Measurements from ENCODE around the gene MED13L. TPM values are rescaled to one million over a fixed set of nuclear protein-coding genes. Genes with fewer than 3 reads are reported as not detected.

MED13L gene
- total and polyA plus RNA-seq, 3 donors from 2014 or later: 56.4 to 173 (median 133) TPM

GRCh38 chr12:116280595-116281290 lies 3.2 kb upstream of the MED13L start:
- WGBS, 2 donors: 80 to 83% methylated on average over 5 of the region's 5 CpGs
- no peak for DNase-seq
- no peak for TF ChIP-seq CTCF (IDR thresholded peaks at IDR 0.05)
- TF ChIP-seq POLR2A (IDR thresholded peaks at IDR 0.05): no peak

GRCh38 chr12:116278667-116279066 lies 1.2 kb upstream of the MED13L start:
- intact Hi-C loops (cut with DNase I; ENCODE audit: low total_unique reads): no loop called here
- H3K36me3 ChIP-seq (ENCODE audit: low read depth, missing control alignments): no peaks in the 10 kb centered on the region
- H3K27ac ChIP-seq: peak overlapping the region in 1 of 2 donors; percentile 98
- H3K9me3 ChIP-seq: no peaks in the 10 kb centered on the region
- H3K4me1 ChIP-seq: peaks cover 1% of the 10 kb centered on the region
- 57 to 62% methylated on average over 10 of the region's 10 CpGs for WGBS, 2 donors
- no peak for DNase-seq
- H3K27me3 ChIP-seq: no peaks in the 10 kb centered on the region
- peak overlapping the region in 1 of 2 donors; percentile 40 for H3K4me3 ChIP-seq
- TF ChIP-seq CTCF (IDR thresholded peaks at IDR 0.05) (no peak), POLR2A (IDR thresholded peaks at IDR 0.05) (no peak)

More at GRCh38 chr12:116280595-116281290, 3.2 kb upstream of the MED13L start:
- H3K27ac ChIP-seq: no peak overlapping the region
- no peaks in the 10 kb centered on the region for H3K4me1 ChIP-seq
- intact Hi-C loops (cut with DNase I; ENCODE audit: low total_unique reads): no loop called here
- H3K4me3 ChIP-seq: no peak overlapping the region
- no peaks in the 10 kb centered on the region for H3K36me3 ChIP-seq (ENCODE audit: low read depth, missing control alignments)
- no peaks in the 10 kb centered on the region for H3K9me3 ChIP-seq
- H3K27me3 ChIP-seq: no peaks in the 10 kb centered on the region

- H3K27ac ChIP-seq: peak overlapping the region in 1 of 2 donors; percentile 98
- H3K27me3 ChIP-seq: no peaks in the 10 kb centered on the region
- intact Hi-C loops (cut with DNase I; ENCODE audit: low total_unique reads): no loop called here
- 42 to 48% methylated on average over 8 of the region's 8 CpGs for WGBS, 2 donors
- peak overlapping the region; percentile 40 to 80 for H3K4me3 ChIP-seq
- H3K9me3 ChIP-seq: no peaks in the 10 kb centered on the region
- no peaks in the 10 kb centered on the region for H3K36me3 ChIP-seq (ENCODE audit: low read depth, missing control alignments)
- no peak for DNase-seq
- peaks cover 5% of the 10 kb centered on the region for H3K4me1 ChIP-seq
- TF ChIP-seq POLR2A (IDR thresholded peaks at IDR 0.05): no peak
- TF ChIP-seq CTCF (IDR thresholded peaks at IDR 0.05): no peak
These were observed 760 bp upstream of the MED13L start for GRCh38 chr12:116278279-116278626.

GRCh38 chr12:116276652-116277466 lies 634 bp downstream of the MED13L start:
- H3K4me1 ChIP-seq: peaks cover 6% of the 10 kb centered on the region
- intact Hi-C loops (cut with DNase I; ENCODE audit: low total_unique reads): no loop called here
- no peaks in the 10 kb centered on the region for H3K9me3 ChIP-seq
- H3K4me3 ChIP-seq: peak overlapping the region; percentile 71 to 80
- WGBS, 2 donors: 0 to 1% methylated on average over 37 to 71 of the region's 104 CpGs
- H3K36me3 ChIP-seq (ENCODE audit: low read depth, missing control alignments): no peaks in the 10 kb centered on the region
- peak; percentile 77 for DNase-seq
- no peak for TF ChIP-seq POLR2A (IDR thresholded peaks at IDR 0.05)
- no peak for TF ChIP-seq CTCF (IDR thresholded peaks at IDR 0.05)
- H3K27me3 ChIP-seq: no peaks in the 10 kb centered on the region
- peak overlapping the region; percentile 66 to 98 for H3K27ac ChIP-seq

All from testis (tissue), 3 donors.